LNCaP clone FGC (cell line): ENCODE results near the gene PTPRC.

Experiments used
- DNase-seq: peaks from one replicate; pipeline ENCODE4 v3.0.0-alpha.2; 2011; ENCODE audit warnings: low read depth
- H3K4me3 ChIP-seq: 2 replicates; pipeline ENCODE4 v1.5.1; 2011; ENCODE audit warnings: mild to moderate bottlenecking, low read depth, low read length, control low read depth
- TF ChIP-seq, protein P1 (sequence below): IDR thresholded peaks from 2 replicates; pipeline ENCODE4 v1.5.1; 2012; ENCODE audit warnings: mild to moderate bottlenecking; ENCODE audit not compliant: control insufficient read depth, insufficient read depth; ENCODE audit errors: extremely low read depth

Gene PTPRC

GRCh38 chr1:198726455-198726854, 87.6 kb downstream of the PTPRC start:
- DNase-seq: no peak
- TF ChIP-seq, protein P1, sequence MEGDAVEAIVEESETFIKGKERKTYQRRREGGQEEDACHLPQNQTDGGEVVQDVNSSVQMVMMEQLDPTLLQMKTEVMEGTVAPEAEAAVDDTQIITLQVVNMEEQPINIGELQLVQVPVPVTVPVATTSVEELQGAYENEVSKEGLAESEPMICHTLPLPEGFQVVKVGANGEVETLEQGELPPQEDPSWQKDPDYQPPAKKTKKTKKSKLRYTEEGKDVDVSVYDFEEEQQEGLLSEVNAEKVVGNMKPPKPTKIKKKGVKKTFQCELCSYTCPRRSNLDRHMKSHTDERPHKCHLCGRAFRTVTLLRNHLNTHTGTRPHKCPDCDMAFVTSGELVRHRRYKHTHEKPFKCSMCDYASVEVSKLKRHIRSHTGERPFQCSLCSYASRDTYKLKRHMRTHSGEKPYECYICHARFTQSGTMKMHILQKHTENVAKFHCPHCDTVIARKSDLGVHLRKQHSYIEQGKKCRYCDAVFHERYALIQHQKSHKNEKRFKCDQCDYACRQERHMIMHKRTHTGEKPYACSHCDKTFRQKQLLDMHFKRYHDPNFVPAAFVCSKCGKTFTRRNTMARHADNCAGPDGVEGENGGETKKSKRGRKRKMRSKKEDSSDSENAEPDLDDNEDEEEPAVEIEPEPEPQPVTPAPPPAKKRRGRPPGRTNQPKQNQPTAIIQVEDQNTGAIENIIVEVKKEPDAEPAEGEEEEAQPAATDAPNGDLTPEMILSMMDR: no peak

DNA sequence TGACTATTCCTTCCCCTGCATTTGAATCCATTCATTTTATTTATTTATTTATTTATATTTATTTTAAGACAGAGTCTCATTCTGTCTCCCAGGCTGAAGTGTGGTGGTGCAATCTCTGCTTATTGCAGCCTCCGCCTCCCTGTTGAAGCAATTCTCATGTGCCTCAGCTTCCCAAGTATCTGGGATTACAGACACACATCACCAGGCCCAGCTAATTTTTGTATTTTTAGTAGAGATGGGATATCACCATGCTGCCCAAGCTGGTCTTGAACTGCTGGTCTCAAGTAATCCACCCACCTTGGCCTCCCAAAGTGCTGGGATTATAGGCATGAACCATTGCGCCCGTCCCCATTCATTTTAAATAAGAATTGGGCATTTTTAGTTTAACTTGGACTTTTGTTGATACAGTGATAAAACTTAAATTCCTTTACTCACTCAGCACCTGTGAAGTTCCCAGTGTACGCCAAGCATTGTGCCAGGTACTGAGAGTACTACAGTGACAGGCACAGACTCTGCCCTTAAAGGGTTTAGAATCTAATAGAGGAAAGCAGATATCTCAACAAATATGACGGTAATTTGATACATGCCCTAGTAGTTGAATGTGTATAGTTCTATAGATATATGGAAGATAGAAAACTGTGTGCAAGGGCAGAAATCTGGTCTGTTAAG, 90.5 kb downstream of the PTPRC start:
- no peak overlapping the region for H3K4me3 ChIP-seq
- TF ChIP-seq, protein P1: no peak
- no peak for DNase-seq

More at GRCh38 chr1:198726455-198726854, 87.6 kb downstream of the PTPRC start:
- no peak overlapping the region for H3K4me3 ChIP-seq

DNA sequence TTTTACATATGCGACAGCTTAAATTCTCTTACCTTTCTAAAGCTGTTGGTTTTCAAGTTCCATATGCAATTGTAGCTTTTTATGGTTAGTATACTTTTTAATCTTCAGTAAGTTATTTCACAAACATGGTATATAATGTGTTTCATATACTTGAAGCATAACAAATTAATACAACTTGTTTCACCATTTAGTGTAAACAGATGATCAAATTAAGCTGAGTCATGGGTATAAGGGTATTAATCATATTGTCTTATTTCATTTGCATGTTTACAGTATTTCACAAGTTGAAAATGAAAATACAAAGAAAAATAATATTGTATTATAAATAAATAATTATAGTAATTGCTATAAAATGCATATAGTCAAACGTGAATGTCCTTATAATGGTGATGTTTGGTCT, 92.1 kb downstream of the PTPRC start:
- TF ChIP-seq, protein P1: no peak
- no peak overlapping the region for H3K4me3 ChIP-seq
- no peak for DNase-seq

DNA sequence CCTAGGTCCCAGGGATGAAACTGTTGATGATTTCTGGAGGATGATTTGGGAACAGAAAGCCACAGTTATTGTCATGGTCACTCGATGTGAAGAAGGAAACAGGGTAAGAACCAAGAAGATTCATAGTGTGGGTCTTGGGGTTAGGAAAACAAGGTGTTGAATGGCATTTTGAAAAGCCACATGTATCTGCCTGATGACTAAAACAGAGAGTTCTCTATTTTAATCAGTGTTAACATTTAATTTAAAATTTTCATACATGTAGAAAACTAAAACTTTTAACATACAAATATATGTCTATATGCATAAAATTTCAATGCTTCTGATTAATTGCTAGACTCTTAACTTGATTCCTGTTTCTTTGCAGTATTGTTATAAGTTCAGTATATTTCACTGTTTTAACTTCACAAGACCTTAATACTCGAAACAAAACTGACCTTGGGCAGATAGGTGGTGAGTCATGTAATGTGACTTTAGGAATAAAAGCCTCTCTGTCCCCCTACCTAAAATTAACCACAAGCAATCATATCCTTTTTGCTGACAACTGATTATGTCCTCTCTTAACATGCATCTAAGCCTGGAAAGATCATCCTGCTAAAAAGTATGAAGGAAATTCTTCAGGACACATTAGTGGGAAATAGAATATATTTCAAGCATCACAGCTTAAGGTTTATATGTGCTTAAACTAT, 95.6 kb downstream of the PTPRC start:
- no peak overlapping the region for H3K4me3 ChIP-seq
- TF ChIP-seq, protein P1: no peak
- DNase-seq: no peak

GRCh38 chr1:198741744-198742143, 102.9 kb downstream of the PTPRC start:
- TF ChIP-seq, protein P1: no peak
- DNase-seq: no peak
- H3K4me3 ChIP-seq: no peak overlapping the region

- TF ChIP-seq, protein P1: no peak
- H3K4me3 ChIP-seq: no peak overlapping the region
- no peak for DNase-seq
Measured at GRCh38 chr1:198747127-198747526, 108.3 kb downstream of the PTPRC start.
